Neural cell (in vitro differentiated cells): ENCODE data around the gene ZC3H12D. TPM values are rescaled to one million over a fixed set of nuclear protein-coding genes. Genes with fewer than 3 reads are reported as not detected.

ENCODE experiments used
- H2AFZ ChIP-seq: fragments of 200-600, 300-800 bp; sonication (generic), shearing (Covaris generic); 2 replicates; pipeline ENCODE4 v1.6.0; 2014; ENCODE audit warnings: low read depth, mild to moderate bottlenecking, antibody characterized with exemption, low read length, moderate library complexity
- H3F3A ChIP-seq: fragments of 200-600 bp; shearing (Covaris generic); 2 replicates; pipeline ENCODE4 v1.6.1; 2016; ENCODE audit warnings: mild to moderate bottlenecking, moderate library complexity, mixed read lengths, antibody characterized with exemption, low read length; ENCODE audit not compliant: insufficient read depth, poor library complexity, severe bottlenecking
- H3K27ac ChIP-seq: fragments of 200-600, 300-800 bp; sonication (generic), shearing (Covaris generic); 2 replicates; pipeline ENCODE4 v1.5.1; 2014; ENCODE audit warnings: mild to moderate bottlenecking, low read length, moderate library complexity
- H3K27me3 ChIP-seq: fragments of 300-800, 200-600 bp; sonication (generic), shearing (Covaris generic); 2 replicates; pipeline ENCODE4 v1.6.0; 2014; ENCODE audit warnings: mild to moderate bottlenecking, low read depth, low read length, moderate library complexity; ENCODE audit not compliant: insufficient read depth
- H3K36me3 ChIP-seq: fragments of 300-800, 200-600 bp; sonication (generic), shearing (Covaris generic); 2 replicates; pipeline ENCODE4 v1.5.1; 2014; ENCODE audit warnings: mild to moderate bottlenecking, antibody characterized with exemption, low read length, moderate library complexity; ENCODE audit not compliant: insufficient read depth
- H3K4me2 ChIP-seq: fragments of 300-800, 200-600 bp; sonication (generic), shearing (Covaris generic); 2 replicates; pipeline ENCODE4 v1.6.0; 2014; ENCODE audit warnings: mild to moderate bottlenecking, low read length
- H3K4me3 ChIP-seq: fragments of 300-800, 200-600 bp; sonication (generic), shearing (Covaris generic); 2 replicates; pipeline ENCODE4 v1.5.1; 2014; ENCODE audit warnings: mild to moderate bottlenecking, low read length, moderate library complexity
- H3K79me2 ChIP-seq: fragments of 200-600 bp; shearing (Covaris generic); replicated peaks from 2 replicates; pipeline ENCODE4 v1.6.0; 2014; ENCODE audit warnings: mild to moderate bottlenecking, low read length, moderate library complexity; ENCODE audit not compliant: insufficient read depth
- H3K9ac ChIP-seq: fragments of 300-800, 200-600 bp; sonication (generic), shearing (Covaris generic); 2 replicates; pipeline ENCODE4 v1.6.1; 2016; ENCODE audit warnings: mild to moderate bottlenecking, low read length, mixed read lengths
- H3K9me2 ChIP-seq: fragments of 200-600 bp; shearing (Covaris generic); 2 replicates; pipeline ENCODE4 v1.6.1; 2016; ENCODE audit warnings: mild to moderate bottlenecking, low read length, mixed read lengths; ENCODE audit not compliant: insufficient read depth
- H3K9me3 ChIP-seq: fragments of 200-600, 300-800 bp; sonication (generic), shearing (Covaris generic); 2 replicates; pipeline ENCODE4 v1.6.1; 2016; ENCODE audit warnings: mild to moderate bottlenecking, mixed run types, low read length, moderate library complexity, mixed read lengths
- H4K20me1 ChIP-seq: fragments of 200-600 bp; shearing (Covaris generic); 2 replicates; pipeline ENCODE4 v1.6.1; 2016; ENCODE audit warnings: mild to moderate bottlenecking, mixed run types; ENCODE audit not compliant: insufficient read depth
- EP300 ChIP-seq: fragments of 450-650 bp; conservative IDR thresholded peaks from 2 replicates; pipeline ENCODE4 v1.6.1; 2014; ENCODE audit warnings: antibody characterized with exemption, mild to moderate bottlenecking, moderate library complexity; ENCODE audit not compliant: poor library complexity, severe bottlenecking
- EZH2 ChIP-seq: fragments of 200-600, 300-800 bp; shearing (Covaris generic), sonication (generic); IDR thresholded peaks from 2 replicates; pipeline ENCODE4 v1.6.1; 2014; ENCODE audit warnings: antibody characterized with exemption, low read length, borderline replicate concordance, mild to moderate bottlenecking; ENCODE audit not compliant: insufficient read depth, poor library complexity, severe bottlenecking
- MXI1 ChIP-seq: fragments of 450-650 bp; conservative IDR thresholded peaks from 2 replicates; pipeline ENCODE4 v1.6.1; 2014; ENCODE audit warnings: antibody characterized with exemption, mild to moderate bottlenecking; ENCODE audit not compliant: poor library complexity, severe bottlenecking
- POLR2AphosphoS5 ChIP-seq: IDR thresholded peaks from 2 replicates; pipeline ENCODE4 v1.6.1; 2012
- RAD21 ChIP-seq: fragments of 450-650 bp; conservative IDR thresholded peaks from 2 replicates; pipeline ENCODE4 v1.6.1; 2014; ENCODE audit warnings: antibody characterized with exemption, mild to moderate bottlenecking, moderate library complexity
- SMC3 ChIP-seq: fragments of 450-650 bp; conservative IDR thresholded peaks from 2 replicates; pipeline ENCODE4 v1.6.1; 2014; ENCODE audit warnings: antibody characterized with exemption, mild to moderate bottlenecking, moderate library complexity; ENCODE audit not compliant: poor library complexity
- TAF1 ChIP-seq: IDR thresholded peaks from 2 replicates; pipeline ENCODE4 v1.6.1; 2012; ENCODE audit warnings: low read depth
- polyA plus RNA-seq: library from polyadenylated mRNA; depleted of rRNA; stranded (reverse); fragments of >200 nt; gene quantifications from 2 replicates; pipeline ENCODE4 v1.2.3, GENCODE V29; 2014
- TF ChIP-seq, protein P1 (sequence below): fragments of 450-650 bp; IDR thresholded peaks from 2 replicates; pipeline ENCODE4 v1.5.1; 2014; ENCODE audit warnings: antibody characterized with exemption, mild to moderate bottlenecking, moderate library complexity; ENCODE audit not compliant: poor library complexity, severe bottlenecking
- TF ChIP-seq, protein P2 (sequence below): IDR thresholded peaks from 2 replicates; pipeline ENCODE4 v1.6.1; 2012; ENCODE audit warnings: borderline replicate concordance

The ZC3H12D gene
- polyA plus RNA-seq, 1 donor from 2014 or later = 1.0 TPM

DNA sequence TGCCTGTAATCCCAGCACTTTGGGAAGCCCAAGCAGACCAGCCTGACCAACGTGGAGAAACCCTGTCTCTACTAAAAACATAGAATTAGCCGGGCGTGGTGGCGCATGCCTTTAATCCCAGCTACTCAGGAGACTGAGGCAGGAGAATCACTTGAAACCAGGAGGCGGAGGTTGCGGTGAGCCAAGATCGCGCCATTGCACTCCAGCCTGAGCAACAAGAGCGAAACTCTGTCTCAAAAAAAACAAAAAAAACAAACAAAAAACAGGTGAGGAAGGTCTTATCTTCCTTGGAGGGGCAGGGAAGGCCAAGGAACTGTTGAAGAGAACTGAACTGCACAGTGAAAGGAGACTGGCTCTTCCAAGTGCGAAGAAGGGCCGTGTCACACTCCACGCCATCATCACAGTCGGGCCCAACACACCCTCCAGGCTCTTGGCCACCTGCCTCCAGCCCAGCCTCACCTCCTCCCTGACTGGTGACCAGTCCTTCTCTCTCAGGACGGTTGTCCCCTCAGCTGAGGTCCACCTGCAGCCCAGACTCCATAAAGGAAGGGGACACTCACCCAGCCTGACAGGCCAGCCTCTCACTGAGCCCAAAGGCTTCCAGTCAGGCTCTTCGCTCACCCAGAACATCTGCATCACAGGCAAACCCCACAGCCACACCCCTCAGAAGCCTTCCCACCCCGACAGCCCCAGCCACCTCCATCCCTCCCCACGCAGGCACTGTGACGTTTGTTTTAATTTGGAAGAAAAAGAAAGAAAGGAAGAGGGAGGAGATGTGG, 4.1 kb downstream of the ZC3H12D start:
- Histone ChIP-seq H3K4me3 (no peak overlapping the region), H4K20me1 (no peaks in the 10 kb centered on the region), H2AFZ (no peak overlapping the region), H3K9ac (no peak overlapping the region), H3K27me3 (no peaks in the 10 kb centered on the region), H3K4me2 (no peak overlapping the region), H3K79me2 (no peaks in the 10 kb centered on the region), H3K9me2 (no peaks in the 10 kb centered on the region), H3K9me3 (no peaks in the 10 kb centered on the region), H3K27ac (no peak overlapping the region), H3K36me3 (no peaks in the 10 kb centered on the region), H3F3A (no peaks in the 10 kb centered on the region)
- no peak for TF ChIP-seq MXI1

DNA sequence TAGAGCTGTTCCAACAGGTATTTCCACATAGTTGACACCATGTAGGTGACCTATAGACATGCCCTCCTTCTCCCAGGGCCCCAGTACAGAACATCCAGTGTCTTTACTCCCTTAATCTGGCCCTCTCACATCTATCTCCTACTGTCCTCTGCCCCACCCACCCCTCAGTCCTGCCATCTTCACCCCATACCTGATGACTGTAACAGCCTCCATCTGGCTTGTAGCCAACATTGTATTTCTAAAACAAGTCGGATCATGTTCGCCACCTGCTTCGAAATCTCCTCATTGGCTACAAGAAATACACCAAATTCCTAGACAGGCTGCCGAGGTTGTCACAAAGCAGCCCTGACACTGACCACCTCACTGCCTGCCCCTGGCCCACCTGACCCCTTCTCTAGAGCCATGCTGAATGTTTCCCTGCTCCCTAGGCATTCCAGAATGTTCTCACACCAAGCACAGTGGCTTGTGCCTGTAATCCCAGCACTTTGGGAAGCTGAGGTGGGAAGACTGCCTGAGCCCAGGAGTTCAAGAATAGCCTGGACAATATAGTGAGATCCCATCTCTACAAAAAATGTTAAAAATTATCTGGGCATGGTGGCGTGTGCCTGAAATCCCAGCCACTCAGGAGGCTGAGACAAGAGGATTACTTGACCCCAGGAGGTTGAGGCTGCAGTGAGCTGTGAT, 6.0 kb downstream of the ZC3H12D start:
- no peaks in the 10 kb centered on the region for H3K36me3 ChIP-seq
- H3F3A ChIP-seq = no peaks in the 10 kb centered on the region
- H4K20me1 ChIP-seq = no peaks in the 10 kb centered on the region
- no peak overlapping the region for H3K27ac ChIP-seq
- no peak overlapping the region for H3K9ac ChIP-seq
- H3K4me3 ChIP-seq = no peak overlapping the region
- H3K27me3 ChIP-seq = no peaks in the 10 kb centered on the region
- H3K79me2 ChIP-seq = no peaks in the 10 kb centered on the region
- no peaks in the 10 kb centered on the region for H3K9me2 ChIP-seq
- TF ChIP-seq POLR2AphosphoS5 (no peak), SMC3 (no peak), MXI1 (no peak), EZH2 (no peak), TAF1 (no peak)
- TF ChIP-seq, protein P1, sequence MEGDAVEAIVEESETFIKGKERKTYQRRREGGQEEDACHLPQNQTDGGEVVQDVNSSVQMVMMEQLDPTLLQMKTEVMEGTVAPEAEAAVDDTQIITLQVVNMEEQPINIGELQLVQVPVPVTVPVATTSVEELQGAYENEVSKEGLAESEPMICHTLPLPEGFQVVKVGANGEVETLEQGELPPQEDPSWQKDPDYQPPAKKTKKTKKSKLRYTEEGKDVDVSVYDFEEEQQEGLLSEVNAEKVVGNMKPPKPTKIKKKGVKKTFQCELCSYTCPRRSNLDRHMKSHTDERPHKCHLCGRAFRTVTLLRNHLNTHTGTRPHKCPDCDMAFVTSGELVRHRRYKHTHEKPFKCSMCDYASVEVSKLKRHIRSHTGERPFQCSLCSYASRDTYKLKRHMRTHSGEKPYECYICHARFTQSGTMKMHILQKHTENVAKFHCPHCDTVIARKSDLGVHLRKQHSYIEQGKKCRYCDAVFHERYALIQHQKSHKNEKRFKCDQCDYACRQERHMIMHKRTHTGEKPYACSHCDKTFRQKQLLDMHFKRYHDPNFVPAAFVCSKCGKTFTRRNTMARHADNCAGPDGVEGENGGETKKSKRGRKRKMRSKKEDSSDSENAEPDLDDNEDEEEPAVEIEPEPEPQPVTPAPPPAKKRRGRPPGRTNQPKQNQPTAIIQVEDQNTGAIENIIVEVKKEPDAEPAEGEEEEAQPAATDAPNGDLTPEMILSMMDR = no peak
- no peak overlapping the region for H2AFZ ChIP-seq
- no peak overlapping the region for H3K4me2 ChIP-seq
- no peaks in the 10 kb centered on the region for H3K9me3 ChIP-seq

DNA sequence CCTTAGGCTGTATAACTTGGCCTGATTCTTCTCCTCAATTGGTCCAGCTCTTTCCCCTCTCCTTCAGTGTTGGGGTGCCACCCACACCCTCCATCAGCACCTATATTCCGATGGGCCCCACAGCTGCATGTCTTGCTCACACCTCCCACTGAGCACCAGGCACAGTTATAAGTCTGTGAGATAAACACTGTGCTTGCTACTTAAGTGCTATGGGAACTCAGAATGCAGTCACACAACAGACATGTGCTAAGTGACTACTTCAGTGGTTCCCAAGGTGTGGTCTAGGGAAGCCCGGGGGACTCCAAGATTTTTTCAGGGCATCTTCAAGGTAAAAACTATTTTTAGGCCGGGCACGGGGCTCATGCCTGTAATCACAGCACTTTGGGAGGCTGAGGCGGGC, 7.3 kb downstream of the ZC3H12D start:
- Histone ChIP-seq H2AFZ (no peak overlapping the region), H4K20me1 (no peaks in the 10 kb centered on the region), H3K9me2 (no peaks in the 10 kb centered on the region), H3K9ac (no peak overlapping the region), H3K9me3 (no peaks in the 10 kb centered on the region), H3K36me3 (no peaks in the 10 kb centered on the region), H3K4me2 (no peak overlapping the region), H3F3A (no peaks in the 10 kb centered on the region), H3K27ac (no peak overlapping the region), H3K79me2 (no peaks in the 10 kb centered on the region), H3K27me3 (no peaks in the 10 kb centered on the region), H3K4me3 (no peak overlapping the region)
- TF ChIP-seq SMC3 = no peak
- TF ChIP-seq EZH2 = no peak
- TF ChIP-seq MXI1 = no peak
- no peak for TF ChIP-seq POLR2AphosphoS5
- no peak for TF ChIP-seq EP300
- TF ChIP-seq, protein P1 = no peak
- no peak for TF ChIP-seq TAF1
- TF ChIP-seq, protein P2, sequence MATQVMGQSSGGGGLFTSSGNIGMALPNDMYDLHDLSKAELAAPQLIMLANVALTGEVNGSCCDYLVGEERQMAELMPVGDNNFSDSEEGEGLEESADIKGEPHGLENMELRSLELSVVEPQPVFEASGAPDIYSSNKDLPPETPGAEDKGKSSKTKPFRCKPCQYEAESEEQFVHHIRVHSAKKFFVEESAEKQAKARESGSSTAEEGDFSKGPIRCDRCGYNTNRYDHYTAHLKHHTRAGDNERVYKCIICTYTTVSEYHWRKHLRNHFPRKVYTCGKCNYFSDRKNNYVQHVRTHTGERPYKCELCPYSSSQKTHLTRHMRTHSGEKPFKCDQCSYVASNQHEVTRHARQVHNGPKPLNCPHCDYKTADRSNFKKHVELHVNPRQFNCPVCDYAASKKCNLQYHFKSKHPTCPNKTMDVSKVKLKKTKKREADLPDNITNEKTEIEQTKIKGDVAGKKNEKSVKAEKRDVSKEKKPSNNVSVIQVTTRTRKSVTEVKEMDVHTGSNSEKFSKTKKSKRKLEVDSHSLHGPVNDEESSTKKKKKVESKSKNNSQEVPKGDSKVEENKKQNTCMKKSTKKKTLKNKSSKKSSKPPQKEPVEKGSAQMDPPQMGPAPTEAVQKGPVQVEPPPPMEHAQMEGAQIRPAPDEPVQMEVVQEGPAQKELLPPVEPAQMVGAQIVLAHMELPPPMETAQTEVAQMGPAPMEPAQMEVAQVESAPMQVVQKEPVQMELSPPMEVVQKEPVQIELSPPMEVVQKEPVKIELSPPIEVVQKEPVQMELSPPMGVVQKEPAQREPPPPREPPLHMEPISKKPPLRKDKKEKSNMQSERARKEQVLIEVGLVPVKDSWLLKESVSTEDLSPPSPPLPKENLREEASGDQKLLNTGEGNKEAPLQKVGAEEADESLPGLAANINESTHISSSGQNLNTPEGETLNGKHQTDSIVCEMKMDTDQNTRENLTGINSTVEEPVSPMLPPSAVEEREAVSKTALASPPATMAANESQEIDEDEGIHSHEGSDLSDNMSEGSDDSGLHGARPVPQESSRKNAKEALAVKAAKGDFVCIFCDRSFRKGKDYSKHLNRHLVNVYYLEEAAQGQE = no peak
- no peak for TF ChIP-seq RAD21
